ENCODE measurements around the gene KLF2.
A peak's percentile ranks its signal among the peaks of the same experiment; 100 is the strongest.

The KLF2 gene

GRCh38 chr19:16363133-16363851, 38.7 kb downstream of the KLF2 start:
- DNase-seq (ENCODE audit: low read depth in 1 of 2, low spot score in 1 of 2) = no peak

GRCh38 chr19:16363852-16364230, 39.2 kb downstream of the KLF2 start:
- no peak for DNase-seq (ENCODE audit: low read depth in 1 of 2, low spot score in 1 of 2)

GRCh38 chr19:16364231-16364865, 39.7 kb downstream of the KLF2 start:
- no peak for DNase-seq (ENCODE audit: low read depth in 1 of 2, low spot score in 1 of 2)

- DNase-seq (ENCODE audit: low read depth in 1 of 2, low spot score in 1 of 2) = no peak
Measured at GRCh38 chr19:16365300-16365996, 40.8 kb downstream of the KLF2 start.

- no peak for DNase-seq (ENCODE audit: low read depth in 1 of 2, low spot score in 1 of 2)
Measured at GRCh38 chr19:16366056-16366432, 41.4 kb downstream of the KLF2 start.

GRCh38 chr19:16366433-16367260, 42.0 kb downstream of the KLF2 start:
- no peak for DNase-seq (ENCODE audit: low read depth in 1 of 2, low spot score in 1 of 2)

GRCh38 chr19:16367261-16367683, 42.6 kb downstream of the KLF2 start:
- no peak for DNase-seq (ENCODE audit: low read depth in 1 of 2, low spot score in 1 of 2)

- peak in 1 of 2 donors; percentile 61 for DNase-seq (ENCODE audit: low read depth in 1 of 2, low spot score in 1 of 2)
Measured at GRCh38 chr19:16368385-16369305, 44.0 kb downstream of the KLF2 start.

GRCh38 chr19:16369306-16369663, 44.7 kb downstream of the KLF2 start:
- no peak for DNase-seq (ENCODE audit: low read depth in 1 of 2, low spot score in 1 of 2)

- DNase-seq (ENCODE audit: low read depth in 1 of 2, low spot score in 1 of 2) = peak in 1 of 2 donors; percentile 53
Measured at GRCh38 chr19:16369664-16370576, 45.3 kb downstream of the KLF2 start.

GRCh38 chr19:16370641-16371391, 46.2 kb downstream of the KLF2 start:
- DNase-seq (ENCODE audit: low read depth in 1 of 2, low spot score in 1 of 2) = no peak

- peak; percentile 59 to 83 for DNase-seq (ENCODE audit: low read depth in 1 of 2, low spot score in 1 of 2)
Measured at GRCh38 chr19:16371540-16371986, 46.9 kb downstream of the KLF2 start.

- no peak for DNase-seq (ENCODE audit: low read depth in 1 of 2, low spot score in 1 of 2)
Measured at GRCh38 chr19:16372065-16372915, 47.7 kb downstream of the KLF2 start.

- DNase-seq (ENCODE audit: low read depth in 1 of 2, low spot score in 1 of 2) = no peak
Measured at GRCh38 chr19:16373079-16373478, 48.5 kb downstream of the KLF2 start.

GRCh38 chr19:16373532-16373931, 48.9 kb downstream of the KLF2 start:
- no peak for DNase-seq (ENCODE audit: low read depth in 1 of 2, low spot score in 1 of 2)

- DNase-seq (ENCODE audit: low read depth in 1 of 2, low spot score in 1 of 2) = no peak
Measured at GRCh38 chr19:16373989-16374388, 49.4 kb downstream of the KLF2 start.

GRCh38 chr19:16374436-16374835, 49.8 kb downstream of the KLF2 start:
- DNase-seq (ENCODE audit: low read depth in 1 of 2, low spot score in 1 of 2) = no peak

All from stimulated activated CD4-positive, alpha-beta T cell treated with anti-CD3 and anti-CD28 coated beads, Interleukin-15, amount 100 ng/mL, for 1 hour (primary cell).